Measurements from ENCODE around the gene RTP1.

DNA sequence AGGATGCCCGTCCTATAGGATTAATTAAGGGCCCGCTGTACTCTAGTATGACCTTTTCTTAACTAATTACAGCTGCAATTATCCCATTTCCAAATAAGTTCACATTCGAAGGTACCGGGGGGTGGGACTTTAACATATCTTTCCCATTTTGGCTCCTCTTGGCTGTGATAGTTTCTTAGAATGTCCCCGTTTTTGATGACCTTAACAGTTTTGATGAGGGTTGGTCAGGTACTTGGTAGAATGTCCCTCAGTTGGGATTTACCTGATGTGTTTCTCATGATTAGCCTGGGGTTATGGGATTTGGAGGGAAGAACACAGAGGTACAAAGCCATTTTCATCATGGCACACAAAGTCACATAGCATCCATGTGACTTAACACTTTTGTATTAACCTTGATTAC is 18.2 kb downstream of the RTP1 start:
- TF ChIP-seq CTCF (IDR thresholded peaks at IDR 0.05) (no peak), EP300 (IDR thresholded peaks at IDR 0.05) (no peak), POLR2AphosphoS5 (IDR thresholded peaks at IDR 0.05) (no peak), POLR2A (IDR thresholded peaks at IDR 0.05) (no peak)

Data from upper lobe of left lung (tissue), 4 donors.